ENCODE results near the gene PPM1A.

The PPM1A gene

DNA sequence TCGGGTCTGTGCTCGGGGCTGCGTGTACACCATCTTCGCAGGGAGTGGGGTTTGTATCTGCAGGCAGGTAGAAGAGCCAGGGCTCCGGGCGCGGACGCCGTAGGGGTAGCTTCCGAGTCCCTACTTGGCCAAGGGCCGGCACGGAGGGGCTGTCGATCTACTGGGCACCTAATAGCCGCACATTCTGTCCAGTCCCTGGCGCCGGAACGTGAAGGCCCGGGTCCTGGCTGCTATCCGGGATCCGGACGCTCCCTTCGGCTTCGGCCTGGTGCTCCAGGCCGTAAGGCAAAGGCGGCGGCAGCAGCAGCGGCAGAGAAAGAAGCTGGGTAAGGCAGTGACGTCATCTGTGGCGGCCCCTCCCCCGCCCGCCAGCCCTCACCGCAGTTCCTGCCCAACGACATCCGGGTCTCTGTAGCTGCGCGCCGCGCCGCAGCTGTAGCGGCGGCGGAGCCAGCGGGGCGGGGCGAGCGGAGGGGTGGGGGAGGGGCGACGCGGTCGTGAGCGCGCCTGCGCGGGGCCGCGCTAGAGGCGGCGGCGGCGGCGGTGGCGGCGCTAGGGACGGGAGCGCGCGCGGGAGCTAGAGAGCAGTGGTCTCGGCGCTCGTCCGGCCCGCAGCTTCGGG lies at the start of gene PPM1A:
Gene PPM1A (plus strand): TSS at position 525 of the 622 bp plus-strand sequence. CDS start 33,483 bp downstream, outside the sequence.
- peak; percentile 96 for DNase-seq (ENCODE audit: low spot score)

DNA sequence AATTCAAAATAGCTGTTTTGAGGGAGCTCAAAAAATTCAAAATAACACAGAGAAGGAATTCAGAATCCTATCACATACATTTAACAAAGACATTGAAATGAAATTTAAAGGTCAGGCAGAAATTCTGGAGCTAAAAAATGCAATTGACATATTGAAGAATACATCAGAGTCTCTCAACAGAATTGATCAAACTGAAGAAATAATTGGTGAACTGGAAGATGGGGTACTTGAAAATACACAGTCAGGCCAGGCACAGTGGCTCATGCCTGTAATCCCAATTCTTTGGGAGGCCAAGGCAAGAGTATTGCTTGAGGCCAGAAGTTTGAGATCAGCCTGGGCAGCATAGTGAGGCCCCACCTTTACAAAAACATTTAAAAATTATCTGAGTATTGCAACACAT lies 49.7 kb upstream of the PPM1A start:
- no peak for DNase-seq (ENCODE audit: low spot score)

DNA sequence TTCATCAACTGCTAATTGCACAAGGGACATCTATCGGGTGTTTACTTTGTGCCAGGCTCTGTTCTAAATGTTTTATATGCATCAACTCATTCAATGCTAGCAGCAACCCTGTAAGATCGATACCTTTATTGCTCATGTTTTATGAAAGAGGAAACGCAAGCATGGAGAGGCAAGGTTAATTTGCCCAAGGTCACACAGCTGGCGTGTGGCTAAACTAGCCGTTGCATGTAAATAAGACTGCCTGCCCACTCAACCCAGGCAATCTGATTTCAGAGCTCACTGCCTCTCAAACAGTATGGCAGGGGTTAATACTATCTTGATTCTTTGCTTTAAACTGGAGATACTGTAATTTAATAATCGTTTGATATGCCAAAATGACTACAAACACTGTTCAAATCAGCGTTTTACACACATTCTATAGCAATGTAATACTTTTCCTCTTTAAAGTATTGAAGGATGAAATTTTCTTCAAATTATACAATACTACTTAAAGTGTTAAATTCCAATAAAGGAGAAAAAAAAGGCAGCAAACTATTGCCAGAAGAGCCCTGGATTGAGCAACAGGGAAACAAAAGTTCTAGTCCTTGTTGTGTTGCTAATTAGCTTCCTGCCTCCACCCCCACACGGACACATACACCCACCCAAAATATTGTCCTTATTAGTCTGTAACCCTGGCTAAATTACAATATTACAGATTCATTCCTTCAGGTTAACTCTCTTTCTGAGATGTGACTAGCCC lies 44.7 kb upstream of the PPM1A start:
- DNase-seq (ENCODE audit: low spot score) = no peak

DNA sequence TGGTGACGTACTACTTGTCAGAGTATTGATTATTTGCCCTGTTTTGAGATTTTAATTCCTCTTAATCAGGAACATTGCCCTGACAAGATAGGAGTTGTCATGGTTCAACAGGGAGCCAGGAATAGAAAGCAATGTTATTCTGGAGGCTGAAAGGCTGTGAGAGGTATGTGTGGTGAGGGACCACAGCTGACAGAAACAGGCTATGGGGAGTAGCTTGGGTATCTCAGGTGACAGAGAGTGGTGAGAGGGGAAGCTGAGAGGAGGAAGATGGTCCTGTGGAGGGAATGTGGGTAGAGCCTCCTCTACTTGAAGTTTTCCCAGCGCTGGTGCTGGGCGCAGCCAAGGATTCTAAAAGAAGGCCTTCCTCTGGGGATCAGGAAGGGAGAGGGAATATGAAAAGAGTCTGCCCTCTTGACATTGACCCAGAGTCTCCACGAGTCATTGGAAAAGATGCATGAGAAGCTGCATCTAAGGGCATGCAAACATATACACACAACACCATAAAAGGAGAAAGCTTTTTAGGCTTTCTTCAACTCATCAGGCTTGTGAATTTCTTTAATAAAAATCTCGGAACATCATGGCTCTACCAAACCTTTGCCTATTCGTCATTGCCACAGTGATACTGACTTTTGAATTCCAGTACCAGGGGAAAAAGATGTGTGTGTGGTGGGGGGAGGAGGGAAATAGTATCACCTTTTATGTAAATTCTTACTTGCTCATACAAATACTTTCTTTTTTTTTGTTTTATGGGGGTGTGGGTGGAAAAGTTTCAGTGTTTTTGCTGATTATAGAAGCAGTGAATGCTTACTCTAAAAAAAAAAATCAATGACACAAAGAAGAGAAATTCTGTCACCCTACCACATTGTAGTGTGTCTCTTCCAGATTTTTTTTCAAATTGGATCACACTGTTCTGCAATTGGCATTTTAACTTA lies 43.9 kb upstream of the PPM1A start:
- no peak for DNase-seq (ENCODE audit: low spot score)

DNA sequence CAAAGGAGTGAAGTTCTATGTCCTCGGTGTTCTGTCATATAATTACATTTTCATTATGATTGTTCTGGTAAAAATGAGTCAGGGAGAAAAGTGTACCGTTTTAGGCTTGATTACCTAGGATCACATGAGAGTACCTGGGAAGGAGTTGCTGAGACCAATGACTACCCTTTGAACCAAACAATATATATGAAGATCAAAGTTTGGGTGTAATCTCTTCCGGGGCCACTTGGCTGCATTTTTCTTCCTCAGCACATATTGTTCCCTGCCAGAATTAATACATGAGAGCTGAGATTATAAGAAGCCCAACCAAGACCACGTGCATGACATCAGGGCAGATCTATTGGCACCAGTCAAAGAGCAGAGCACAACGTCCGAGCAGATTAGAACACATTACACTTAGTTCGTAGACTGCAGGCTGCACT lies 42.8 kb upstream of the PPM1A start:
- no peak for DNase-seq (ENCODE audit: low spot score)

DNA sequence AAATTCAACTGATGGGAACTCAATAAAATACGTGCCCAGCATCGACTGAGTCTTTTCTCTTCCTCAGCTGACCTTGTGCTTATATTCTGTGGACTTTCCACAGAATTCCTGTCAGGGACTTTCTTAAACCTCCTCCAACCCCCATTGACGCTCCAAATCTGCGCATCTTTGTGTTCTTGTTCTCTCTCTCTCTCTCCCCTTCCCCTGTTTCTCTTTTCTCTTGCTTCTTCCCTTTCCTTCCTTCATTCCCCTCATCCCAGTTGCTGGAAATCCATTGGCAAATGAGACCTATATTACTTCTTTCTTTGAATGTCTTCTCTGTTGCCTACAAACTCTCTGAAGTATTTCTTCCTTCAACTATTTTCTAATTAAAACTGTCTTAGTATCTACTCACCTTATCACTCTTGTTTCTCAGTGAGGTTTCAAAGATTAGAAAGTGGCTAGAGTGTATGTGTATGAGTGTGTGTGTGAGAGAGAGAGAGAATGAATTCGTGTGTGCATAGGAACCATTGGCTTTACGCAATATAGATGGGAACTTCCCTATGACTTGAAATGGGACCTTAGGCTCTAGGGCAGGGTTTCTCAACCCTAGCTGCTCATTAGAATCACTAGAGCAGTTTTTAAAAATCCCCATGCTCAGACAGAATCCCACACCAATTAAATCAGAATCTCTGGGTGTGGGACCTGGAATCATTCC lies 42.0 kb upstream of the PPM1A start:
- DNase-seq (ENCODE audit: low spot score) = no peak

DNA sequence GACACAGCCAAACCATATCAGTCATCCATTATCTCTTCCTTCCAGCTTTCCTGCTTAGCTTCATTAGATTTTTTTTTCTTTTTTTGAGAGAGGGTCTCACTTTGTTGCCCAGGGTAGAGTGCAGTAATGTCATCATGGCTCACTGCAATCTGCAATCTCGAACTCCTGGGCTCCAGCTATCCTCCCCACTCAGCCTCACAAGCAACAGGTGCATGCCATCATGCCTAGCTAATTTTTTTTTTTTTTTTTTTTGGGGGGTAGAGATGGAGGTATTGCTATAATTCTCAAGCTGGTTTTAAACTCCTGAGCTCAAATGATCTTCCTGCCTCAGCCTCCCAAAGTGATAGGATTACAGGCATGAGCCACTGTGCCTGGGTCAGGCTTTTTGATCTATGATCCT lies 38.3 kb upstream of the PPM1A start:
- DNase-seq (ENCODE audit: low spot score) = no peak

DNA sequence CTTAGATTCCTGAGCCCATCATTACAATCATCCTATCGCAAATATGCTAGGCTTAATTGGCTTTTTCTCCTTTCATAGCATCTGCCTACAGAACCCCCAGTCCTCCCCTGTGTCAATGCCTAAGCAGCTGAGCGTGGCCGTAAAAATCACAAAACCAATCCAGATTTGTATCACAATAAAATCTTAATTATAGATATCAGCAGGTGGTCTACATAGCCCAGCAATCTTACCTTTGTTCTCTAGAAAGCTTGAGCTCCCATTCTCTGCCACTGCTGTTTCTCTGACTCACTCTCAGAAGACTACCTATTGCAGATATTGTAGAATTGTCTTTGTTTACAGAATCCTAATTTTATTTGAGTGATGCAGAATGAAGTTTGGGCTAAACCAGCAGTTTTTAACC lies 37.9 kb upstream of the PPM1A start:
- DNase-seq (ENCODE audit: low spot score) = no peak

DNA sequence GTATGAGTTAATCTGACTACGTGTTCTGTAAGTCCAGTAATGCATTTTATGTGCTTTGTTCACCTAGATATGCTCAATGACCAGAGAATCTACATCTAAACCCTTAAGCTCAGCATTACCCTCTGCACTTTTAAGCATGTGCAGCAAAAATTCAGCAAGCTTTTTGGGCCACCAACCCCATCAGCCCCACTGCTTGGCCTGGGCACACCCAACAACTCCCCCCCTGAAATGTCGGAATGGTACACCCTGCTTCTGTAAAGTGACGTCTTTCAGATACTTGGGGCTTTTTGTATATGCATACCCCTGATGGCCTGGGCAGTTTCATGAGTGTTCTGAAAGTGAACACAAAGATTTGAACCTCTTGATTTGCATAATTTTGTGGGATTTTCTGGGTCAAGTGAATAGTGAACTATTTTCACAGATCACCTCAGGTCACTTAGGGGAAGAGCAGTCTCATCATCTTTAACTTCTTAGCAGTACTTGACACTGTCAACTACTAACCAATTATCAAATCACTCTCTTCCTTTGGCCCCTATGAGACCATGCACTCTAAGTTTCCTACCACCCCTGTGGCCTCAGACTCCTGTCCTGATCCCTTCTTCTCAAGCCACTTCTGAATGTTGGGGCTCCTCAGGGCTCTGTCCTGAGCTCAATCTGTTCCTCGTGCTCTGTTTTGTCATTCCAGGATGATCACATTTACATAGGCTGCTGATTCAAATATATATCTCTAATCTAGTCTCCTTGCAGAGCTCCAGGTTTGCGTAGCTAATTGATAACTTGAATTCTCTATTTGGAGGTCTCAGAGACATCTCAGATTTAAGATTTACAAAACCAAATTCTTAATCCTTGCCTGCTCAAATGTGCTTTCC lies 36.3 kb upstream of the PPM1A start:
- no peak for DNase-seq (ENCODE audit: low spot score)

DNA sequence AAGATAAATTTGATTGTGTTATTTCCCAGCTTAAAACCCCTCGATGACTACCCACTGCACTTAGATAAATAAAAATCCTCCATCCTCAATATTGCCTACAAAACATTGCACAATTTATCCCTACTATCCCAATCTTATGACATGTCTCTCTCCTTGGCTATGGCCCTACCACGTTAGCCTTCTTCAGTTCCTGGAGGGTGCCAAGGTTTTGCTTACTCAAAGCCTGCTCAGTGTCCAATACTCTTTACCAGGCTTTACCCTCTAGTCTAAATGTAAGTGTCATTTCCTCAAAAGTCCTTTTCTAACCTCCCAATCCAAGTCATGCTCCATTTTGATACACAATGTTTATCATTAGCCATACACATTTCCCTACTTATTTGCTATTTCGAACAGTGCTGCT lies 35.0 kb upstream of the PPM1A start:
- DNase-seq (ENCODE audit: low spot score) = no peak

DNA sequence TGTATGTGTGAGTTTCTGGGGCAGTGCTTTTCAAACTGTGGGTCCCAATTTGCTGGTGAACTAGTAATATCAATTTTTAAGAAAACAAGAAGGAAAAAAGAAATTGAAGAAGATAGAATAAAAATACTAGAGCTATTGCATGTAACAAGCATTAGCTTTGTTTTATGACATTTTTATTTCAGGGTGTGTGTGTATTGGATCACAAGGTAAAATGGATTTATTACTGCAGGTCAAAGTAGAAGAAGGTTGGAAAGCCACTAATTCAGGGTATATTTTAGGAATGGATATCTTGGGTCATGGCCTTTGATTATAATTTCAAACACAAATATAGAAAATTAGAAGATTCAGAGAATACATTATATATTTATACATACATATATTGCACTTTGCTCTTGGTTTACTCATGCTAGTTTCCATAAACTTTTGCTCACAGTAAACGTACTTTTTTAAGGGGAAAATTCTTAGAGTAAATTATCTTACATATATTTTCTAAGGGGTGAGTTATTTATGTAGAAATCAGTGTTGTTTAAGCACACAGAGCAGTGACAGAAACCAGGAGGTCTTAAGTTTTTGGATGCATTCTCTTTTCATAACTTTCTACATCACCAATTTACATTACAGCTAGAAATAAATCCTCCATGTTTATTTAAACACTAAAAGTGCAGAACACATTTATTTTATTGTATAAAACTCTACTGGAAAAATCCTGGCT lies 34.5 kb upstream of the PPM1A start:
- no peak for DNase-seq (ENCODE audit: low spot score)

DNA sequence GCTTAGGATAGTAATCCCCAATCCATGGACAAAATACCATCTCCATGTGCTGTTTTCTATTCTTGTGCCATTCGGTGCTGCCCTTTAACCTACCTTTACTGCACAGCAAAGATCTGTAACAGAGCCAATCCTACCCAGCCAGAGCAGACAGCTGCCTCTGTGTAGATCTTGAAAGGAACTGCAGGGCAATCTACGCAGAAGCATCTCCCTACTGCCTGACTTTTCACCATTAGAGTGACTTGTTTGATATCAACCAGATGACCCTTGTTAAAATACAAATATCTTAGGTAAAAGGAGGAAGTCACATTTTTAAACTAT lies 33.9 kb upstream of the PPM1A start:
- DNase-seq (ENCODE audit: low spot score) = no peak

GRCh38 chr14:60215520-60216420 lies 33.3 kb upstream of the PPM1A start:
- no peak for DNase-seq (ENCODE audit: low spot score)

DNA sequence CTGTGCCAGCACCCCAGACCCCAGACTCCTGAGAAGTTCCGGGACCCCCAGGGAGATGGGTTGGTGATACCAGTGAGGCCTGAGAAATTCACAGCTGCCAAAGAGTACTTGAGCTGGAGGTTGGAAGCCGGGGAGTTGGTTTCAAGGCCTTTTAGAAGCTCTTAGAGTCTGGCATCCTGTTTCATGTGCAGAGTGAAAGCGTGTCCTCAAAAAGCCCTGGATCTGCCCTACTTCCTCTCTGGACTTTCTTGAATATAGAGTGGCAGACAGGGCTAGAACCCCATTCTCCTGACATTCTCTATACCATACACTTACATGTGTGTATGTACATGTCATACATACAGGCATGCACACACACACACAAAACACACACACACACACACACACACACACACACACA lies 31.3 kb upstream of the PPM1A start:
- DNase-seq (ENCODE audit: low spot score) = no peak

- DNase-seq (ENCODE audit: low spot score) = no peak
Measured at GRCh38 chr14:60220084-60220483, 28.9 kb upstream of the PPM1A start.

GRCh38 chr14:60220917-60221316 lies 28.1 kb upstream of the PPM1A start:
- no peak for DNase-seq (ENCODE audit: low spot score)

- no peak for DNase-seq (ENCODE audit: low spot score)
Measured at GRCh38 chr14:60221457-60221856, 27.6 kb upstream of the PPM1A start.

DNA sequence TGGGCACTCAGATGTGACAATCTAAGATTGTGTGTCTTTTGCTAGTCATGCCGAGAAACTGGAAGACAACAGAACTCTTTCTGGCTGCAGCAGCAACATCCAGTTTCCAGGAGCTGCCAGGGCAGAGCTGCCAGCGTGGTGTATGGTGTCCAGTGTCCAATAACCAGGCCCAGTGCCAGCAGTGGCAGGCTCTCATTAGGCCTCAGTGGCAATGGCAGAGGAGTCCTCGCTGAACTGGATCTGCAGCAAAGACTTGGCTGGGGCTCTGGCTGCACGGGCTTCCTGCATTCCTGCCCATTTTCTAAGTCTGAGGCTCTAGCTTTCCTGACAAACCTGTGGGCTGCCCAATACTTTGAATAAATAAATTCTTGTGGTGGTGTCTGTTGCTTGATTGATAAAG lies 26.2 kb upstream of the PPM1A start:
- no peak for DNase-seq (ENCODE audit: low spot score)

GRCh38 chr14:60225265-60225664 lies 23.8 kb upstream of the PPM1A start:
- DNase-seq (ENCODE audit: low spot score) = no peak

GRCh38 chr14:60226298-60226697 lies 22.7 kb upstream of the PPM1A start:
- no peak for DNase-seq (ENCODE audit: low spot score)
